KG1 (cell line): ENCODE results near the gene RBM39.
"Not testable (repeated sequence)": the region's sequence is repeated elsewhere in the genome, so short reads cannot be mapped to it uniquely, and the experiment has no call there.

Source experiments
- DNase-seq: peaks from one replicate; lab custom pipeline; 2025; lab: John Stamatoyannopoulos, UW

The RBM39 gene

GRCh38 chr20:35726842-35727711 is 15.0 kb downstream of the RBM39 start:
- no peak for DNase-seq

DNA sequence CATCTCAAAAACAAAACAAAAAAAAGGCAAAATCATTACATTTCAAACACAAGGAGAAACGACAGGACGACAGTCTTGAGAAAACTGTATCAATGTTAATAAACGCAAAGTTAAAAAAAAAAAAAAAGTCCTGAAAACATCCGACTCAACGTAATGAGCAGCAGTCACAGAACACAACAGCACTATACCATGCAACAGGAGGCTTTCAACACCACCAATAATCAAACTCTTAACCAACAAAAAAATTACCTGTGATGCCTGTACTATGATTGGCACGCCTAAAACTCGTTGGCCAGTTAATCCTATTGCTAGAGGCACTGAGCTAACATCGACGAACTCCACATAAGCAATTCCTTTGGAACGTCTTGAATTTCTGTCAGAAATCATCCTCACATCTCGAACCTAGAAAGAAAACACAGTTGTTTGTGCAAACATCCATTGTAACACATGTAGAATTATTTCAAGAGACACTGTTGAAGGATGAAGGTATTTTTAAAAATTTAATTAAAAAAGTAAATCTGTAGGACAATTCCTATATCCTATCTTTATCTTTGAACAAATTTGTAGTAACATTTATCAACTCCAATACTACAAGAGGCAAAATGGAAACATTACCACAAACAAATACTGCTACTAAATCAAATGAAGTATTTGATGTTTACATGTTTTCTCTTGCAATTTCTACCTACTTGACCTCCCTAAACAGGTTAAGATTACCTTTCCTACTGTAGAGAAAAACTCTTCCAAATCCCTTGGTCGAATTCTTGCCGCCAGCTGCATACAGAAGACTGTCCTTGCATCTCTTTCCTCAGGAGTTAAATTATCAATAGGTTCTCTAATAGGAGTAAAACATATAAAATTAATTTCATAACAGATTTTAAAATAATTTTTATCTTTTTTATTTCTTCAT is 17.5 kb downstream of the RBM39 start:
- no peak for DNase-seq

GRCh38 chr20:35723652-35724320 is 18.3 kb downstream of the RBM39 start:
- DNase-seq, result not testable (repeated sequence)

GRCh38 chr20:35723275-35723639 is 18.8 kb downstream of the RBM39 start:
- not testable (repeated sequence) for DNase-seq

DNA sequence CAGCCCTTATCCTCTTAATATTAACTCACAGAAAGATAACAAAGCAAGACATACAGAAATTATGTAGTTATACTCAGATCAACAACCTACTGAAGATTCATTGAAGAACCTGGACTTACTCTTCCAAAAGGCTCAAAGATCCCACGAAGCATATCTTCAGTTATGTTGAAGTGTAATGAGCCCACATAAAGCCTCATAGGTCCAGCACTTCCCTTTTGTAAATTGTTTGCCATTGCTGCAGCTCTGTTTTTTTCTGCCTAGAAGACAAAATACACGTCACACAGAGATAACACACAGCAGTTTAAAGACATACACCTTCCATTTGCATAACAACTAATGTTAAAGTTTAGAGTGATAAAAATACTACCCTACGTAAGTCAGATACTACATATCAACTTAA is 20.4 kb downstream of the RBM39 start:
- DNase-seq, result no peak

DNA sequence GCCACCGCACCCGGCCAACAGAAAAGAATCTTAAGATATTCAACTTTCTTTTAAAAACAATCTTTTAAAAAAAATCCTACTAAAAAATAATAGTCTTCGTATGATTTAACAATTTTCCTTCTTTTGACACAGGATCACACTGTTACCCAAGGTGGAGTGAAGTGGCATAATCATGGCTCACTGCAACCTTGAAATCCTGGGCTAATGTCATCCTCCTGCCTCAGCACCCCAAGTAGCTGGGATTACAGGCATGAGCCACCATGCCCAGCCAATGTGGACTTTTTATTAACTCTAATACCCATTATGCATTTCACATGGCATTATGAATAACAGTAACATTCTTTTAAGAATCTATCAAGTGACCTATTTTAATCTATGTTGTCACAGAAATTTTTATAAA is 20.8 kb downstream of the RBM39 start:
- no peak for DNase-seq

DNA sequence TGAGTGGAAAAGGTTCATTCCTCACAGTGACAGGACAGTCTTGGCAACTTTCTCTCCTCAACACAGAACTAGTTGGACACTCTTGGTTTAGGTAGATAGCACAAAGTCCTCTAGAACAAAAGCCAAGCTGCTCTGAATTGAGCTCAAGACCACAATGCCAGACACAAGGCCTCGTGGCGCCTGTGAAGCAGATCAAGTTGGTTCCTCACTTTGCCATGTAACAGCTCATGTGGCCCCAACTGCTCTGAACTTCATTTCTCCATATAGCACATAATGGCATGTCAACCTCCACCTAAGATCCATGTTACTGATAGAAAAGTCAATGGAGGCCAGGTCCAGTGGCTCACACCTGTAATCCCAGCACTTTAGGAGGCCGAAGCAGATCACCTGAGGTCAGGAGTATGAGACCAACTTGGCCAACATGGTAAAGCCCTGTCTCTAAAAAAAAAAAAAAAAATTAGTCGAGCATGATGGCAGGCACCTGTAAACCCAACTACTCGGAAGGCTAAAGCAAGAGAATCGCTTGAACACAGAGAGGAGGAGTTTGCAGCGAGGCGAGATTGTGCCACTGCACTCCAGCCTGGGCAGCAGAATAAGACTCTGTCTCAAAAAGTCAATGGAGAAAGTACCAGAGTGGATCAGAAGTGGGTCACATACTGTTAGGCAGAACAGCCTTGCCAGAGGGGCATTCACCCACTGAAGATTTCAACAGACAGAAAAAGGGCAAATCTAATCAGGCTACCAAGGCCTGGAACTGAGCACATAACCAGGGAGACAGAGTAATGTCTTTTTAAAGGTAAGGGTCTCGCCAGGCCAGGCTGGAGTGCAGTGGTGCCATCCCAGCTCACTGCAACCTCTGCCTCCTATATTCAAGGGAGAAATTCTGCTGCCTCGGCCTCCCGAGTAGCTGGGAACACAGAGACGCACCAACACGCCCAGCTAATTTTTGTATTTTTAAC is 21.6 kb downstream of the RBM39 start:
- no peak for DNase-seq

DNA sequence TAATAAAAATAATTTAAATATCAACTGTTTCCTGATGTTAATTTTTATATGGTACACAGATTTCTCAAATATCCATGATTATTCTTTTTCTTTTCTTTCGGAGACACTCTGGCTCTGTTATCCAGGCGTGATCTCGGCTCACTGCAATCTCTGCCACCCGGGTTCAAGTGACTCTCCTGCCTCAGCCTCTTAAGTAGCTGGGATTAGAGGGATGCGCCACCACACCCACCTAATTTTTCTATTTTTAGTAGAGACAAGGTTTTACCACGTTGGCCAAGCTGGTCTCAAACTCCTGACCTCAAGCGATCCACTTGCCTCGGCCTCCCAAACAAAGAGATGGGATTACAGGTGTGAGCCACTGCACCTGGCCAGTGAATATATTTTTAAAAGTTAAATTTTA is 22.3 kb downstream of the RBM39 start:
- no peak for DNase-seq

DNA sequence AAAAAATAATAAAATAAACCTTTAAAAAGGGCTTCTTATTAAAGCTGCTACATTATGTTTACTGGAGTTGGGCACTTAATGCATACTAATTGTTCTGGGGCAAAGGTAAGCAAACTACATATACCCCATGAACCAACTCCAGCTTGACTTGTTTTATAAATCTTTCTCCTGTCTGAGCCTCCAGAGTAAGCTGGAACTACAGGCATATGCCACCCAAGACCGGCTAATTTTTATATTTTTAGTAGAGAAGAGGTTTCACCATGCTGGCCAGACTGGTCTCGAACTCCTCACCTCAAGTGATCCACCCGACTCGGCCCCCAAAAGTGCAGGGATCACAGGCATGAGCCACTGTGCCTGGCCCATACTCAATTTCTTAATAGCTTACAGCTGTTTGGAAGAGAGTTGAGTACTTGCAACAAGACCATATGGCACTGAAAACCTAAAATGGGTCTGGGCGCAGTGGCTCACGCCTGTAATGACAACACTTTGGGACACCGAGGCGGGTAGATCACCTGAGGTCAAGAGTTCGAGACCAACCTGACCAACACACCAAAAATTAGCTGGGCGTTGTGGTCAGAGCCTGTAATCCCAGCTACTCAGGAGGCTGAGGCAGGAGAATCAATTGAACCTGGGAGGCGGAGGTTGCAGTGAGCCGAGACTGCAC is 23.0 kb downstream of the RBM39 start:
- no peak for DNase-seq

DNA sequence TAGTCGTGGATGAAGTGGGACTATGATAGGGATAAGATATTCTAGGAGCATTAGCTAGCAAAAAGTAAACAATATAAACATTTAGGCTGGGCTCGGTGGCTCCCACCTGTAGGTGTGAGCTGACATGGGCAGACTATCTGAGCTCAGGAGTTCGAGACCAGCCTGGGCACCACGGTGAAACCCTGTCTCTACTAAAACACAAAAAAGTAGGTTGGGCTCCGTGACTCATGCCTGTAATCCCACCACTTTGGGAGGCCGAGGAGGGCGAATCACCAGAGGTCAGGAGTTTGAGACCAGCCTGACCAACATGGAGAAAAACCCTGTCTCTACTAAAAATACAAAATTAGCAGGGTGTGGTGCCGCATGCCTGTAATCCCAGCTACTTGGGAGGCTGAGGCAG is 23.7 kb downstream of the RBM39 start:
- not testable (repeated sequence) for DNase-seq

- no peak for DNase-seq
Observed at GRCh38 chr20:35716330-35716729, 25.7 kb downstream of the RBM39 start.

DNA sequence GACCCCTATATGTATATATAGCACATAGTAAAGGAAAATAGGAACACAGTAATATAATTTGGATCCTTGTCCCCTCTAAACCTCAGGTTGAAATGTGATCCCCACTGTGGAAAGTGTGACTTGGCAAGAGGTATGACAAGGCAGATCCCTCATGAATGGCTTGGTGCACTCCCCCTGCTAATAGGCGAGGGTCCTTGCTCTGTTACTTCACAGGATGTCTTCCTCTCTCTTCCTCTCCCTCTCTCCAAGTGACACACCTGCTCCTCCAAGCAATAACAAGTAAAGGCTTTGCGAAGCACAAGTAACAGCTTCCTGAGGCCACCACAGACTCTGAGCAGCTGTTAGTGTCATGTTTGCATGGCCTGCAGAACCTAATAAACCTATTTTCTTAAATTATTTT is 26.4 kb downstream of the RBM39 start:
- no peak for DNase-seq

DNA sequence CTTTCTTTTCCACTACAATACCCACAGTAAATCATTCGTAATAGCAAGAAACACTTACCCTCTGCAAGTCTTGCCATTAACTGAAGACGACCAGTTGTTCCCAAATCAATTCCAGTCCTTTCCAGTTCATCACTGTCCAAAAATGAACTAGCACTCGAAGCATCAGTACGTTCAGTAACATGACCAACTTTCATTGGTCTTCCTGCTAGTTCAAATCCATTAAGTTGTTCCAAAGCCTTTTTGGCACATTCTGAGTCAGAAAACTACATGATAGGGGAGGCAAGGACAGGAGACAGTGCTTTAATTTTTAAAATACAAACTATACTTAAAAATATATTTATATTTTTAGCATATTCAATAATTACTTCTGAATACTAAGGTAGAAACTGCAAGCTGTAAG is 27.9 kb downstream of the RBM39 start:
- DNase-seq, result no peak

DNA sequence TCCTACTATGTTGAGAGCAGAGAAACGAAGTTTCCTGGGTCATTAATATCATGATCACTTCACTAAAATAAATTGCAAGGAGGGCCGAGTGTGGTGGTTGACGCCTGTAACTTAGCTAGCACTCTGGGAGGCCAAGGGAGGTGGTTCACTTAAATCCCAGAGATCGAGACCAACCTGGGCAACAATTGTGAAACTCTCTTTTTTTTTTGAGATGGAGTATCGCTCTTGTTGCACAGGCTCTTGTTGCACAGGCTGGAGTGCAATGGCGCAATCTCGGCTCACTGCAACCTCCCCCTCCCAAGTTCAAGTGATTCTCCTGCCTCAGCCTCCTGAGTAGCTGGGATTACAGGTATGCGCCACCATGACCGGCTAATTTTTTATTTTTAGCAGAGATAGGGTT is 28.9 kb downstream of the RBM39 start:
- not testable (repeated sequence) for DNase-seq

- DNase-seq, result no peak
Observed at GRCh38 chr20:35711588-35712209, 30.4 kb downstream of the RBM39 start.

- no peak for DNase-seq
Observed at GRCh38 chr20:35710884-35711587, 31.0 kb downstream of the RBM39 start.

GRCh38 chr20:35710039-35710438 is 32.0 kb downstream of the RBM39 start:
- no peak for DNase-seq

GRCh38 chr20:35709259-35709658 is 32.8 kb downstream of the RBM39 start:
- DNase-seq, result no peak

DNA sequence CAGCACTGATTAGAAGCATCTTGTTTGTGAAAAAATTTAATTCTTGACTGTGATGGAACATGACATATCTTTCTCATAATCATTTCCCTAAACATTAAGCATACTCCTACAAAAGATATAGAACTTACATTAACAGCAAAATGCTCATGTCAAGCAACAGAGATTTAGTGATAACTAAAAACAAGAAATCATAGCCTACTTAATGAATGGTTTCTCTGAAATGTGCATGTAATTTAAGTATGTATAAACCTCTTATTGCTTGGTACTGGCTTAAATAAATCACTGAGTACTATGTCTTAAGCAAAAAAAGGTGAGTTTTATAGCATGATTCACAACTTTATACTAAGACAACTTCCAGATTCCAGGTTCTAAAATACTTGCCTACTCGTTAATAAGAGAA is 33.6 kb downstream of the RBM39 start:
- no peak for DNase-seq
